WI38 (cell line): ENCODE measurements around the gene GAGE12D.
"Not testable (repeated sequence)": the region's sequence is repeated elsewhere in the genome, so short reads cannot be mapped to it uniquely, and the experiment has no call there.

Experiments used
- H3K4me3 ChIP-seq: 2 replicates; pipeline ENCODE4 v1.5.1; 2011; ENCODE audit warnings: low read depth, mild to moderate bottlenecking, control low read depth, low read length

The GAGE12D gene, protein sequence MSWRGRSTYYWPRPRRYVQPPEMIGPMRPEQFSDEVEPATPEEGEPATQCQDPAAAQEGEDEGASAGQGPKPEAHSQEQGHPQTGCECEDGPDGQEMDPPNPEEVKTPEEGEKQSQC

DNA sequence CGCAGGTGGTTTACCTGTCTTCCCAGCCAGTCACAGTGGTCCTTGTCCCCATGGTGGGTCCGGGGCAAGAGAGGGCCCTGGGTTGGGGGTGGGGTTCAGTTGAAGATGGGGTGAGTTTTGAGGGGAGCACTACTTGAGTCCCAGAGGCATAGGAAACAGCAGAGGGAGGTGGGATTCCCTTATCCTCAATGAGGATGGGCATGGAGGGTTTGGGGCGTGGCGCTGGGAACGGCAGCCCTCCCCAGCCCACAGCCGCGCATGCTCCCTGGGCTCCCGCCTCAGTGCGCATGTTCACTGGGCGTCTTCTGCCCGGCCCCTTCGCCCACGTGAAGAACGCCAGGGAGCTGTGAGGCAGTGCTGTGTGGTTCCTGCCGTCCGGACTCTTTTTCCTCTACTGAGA is at the start of gene GAGE12D:
TSS of gene GAGE12D (plus strand) at position 301 of the 400 bp plus-strand sequence. CDS start 1,155 bp downstream, outside the sequence.
- H3K4me3 ChIP-seq: not testable (repeated sequence)

DNA sequence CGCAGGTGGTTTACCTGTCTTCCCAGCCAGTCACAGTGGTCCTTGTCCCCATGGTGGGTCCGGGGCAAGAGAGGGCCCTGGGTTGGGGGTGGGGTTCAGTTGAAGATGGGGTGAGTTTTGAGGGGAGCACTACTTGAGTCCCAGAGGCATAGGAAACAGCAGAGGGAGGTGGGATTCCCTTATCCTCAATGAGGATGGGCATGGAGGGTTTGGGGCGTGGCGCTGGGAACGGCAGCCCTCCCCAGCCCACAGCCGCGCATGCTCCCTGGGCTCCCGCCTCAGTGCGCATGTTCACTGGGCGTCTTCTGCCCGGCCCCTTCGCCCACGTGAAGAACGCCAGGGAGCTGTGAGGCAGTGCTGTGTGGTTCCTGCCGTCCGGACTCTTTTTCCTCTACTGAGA is 9.7 kb upstream of the GAGE12D start, which contains the start of gene GAGE12C:
TSS of gene GAGE12C (plus strand) at position 301 of the 400 bp plus-strand sequence. CDS start 1,155 bp downstream, outside the sequence.
- H3K4me3 ChIP-seq: not testable (repeated sequence)

DNA sequence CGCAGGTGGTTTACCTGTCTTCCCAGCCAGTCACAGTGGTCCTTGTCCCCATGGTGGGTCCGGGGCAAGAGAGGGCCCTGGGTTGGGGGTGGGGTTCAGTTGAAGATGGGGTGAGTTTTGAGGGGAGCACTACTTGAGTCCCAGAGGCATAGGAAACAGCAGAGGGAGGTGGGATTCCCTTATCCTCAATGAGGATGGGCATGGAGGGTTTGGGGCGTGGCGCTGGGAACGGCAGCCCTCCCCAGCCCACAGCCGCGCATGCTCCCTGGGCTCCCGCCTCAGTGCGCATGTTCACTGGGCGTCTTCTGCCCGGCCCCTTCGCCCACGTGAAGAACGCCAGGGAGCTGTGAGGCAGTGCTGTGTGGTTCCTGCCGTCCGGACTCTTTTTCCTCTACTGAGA is 9.5 kb downstream of the GAGE12D start, which contains the start of gene GAGE12E:
TSS of gene GAGE12E (plus strand) at position 301 of the 400 bp plus-strand sequence. CDS start 1,155 bp downstream, outside the sequence.
- not testable (repeated sequence) for H3K4me3 ChIP-seq

DNA sequence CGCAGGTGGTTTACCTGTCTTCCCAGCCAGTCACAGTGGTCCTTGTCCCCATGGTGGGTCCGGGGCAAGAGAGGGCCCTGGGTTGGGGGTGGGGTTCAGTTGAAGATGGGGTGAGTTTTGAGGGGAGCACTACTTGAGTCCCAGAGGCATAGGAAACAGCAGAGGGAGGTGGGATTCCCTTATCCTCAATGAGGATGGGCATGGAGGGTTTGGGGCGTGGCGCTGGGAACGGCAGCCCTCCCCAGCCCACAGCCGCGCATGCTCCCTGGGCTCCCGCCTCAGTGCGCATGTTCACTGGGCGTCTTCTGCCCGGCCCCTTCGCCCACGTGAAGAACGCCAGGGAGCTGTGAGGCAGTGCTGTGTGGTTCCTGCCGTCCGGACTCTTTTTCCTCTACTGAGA is 19.0 kb downstream of the GAGE12D start, which contains the start of gene GAGE12F:
TSS of gene GAGE12F (plus strand) at position 301 of the 400 bp plus-strand sequence. CDS start 1,155 bp downstream, outside the sequence.
- not testable (repeated sequence) for H3K4me3 ChIP-seq

DNA sequence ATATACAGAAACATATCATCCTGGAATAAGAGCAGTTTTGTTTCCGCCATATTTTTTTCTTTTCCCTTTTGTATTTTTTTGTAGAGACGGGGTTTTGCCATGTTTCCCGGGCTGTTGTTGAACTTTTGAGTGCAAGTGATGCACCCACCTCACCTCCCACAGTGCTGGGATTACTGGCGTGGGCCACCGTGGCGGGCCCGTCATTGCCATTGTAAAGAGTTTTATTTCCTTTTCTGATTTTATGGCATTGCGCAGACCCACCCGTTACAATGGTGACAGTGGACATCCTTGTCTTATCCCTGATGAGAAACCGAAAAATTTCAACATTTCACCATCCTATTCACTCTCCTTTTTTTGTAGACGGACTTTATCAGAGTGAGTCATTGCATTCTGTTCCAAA is 27.2 kb downstream of the GAGE12D start:
- not testable (repeated sequence) for H3K4me3 ChIP-seq

DNA sequence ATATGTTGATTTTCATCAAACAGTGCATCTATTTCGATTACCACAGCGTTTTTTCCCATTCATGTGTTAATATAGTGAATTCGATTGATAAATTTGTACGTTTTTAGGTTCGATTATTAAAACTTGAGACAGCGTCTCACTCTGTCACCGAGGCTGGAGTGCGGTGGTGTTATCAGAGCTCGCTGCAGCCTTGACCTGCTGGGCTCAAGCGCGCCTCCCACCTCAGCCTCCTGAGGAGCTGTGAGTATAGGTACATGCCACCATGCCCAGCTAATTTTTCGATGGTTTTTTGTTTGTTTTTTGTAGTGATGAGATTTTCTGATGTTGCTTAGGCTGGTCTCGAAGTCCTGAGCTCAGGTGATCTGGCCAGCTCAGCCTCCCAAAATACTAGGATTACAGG is 27.6 kb downstream of the GAGE12D start:
- not testable (repeated sequence) for H3K4me3 ChIP-seq

DNA sequence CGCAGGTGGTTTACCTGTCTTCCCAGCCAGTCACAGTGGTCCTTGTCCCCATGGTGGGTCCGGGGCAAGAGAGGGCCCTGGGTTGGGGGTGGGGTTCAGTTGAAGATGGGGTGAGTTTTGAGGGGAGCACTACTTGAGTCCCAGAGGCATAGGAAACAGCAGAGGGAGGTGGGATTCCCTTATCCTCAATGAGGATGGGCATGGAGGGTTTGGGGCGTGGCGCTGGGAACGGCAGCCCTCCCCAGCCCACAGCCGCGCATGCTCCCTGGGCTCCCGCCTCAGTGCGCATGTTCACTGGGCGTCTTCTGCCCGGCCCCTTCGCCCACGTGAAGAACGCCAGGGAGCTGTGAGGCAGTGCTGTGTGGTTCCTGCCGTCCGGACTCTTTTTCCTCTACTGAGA is 28.6 kb downstream of the GAGE12D start, which contains the start of gene GAGE12G:
TSS of gene GAGE12G (plus strand) at position 301 of the 400 bp plus-strand sequence. CDS start 1,155 bp downstream, outside the sequence.
- not testable (repeated sequence) for H3K4me3 ChIP-seq

DNA sequence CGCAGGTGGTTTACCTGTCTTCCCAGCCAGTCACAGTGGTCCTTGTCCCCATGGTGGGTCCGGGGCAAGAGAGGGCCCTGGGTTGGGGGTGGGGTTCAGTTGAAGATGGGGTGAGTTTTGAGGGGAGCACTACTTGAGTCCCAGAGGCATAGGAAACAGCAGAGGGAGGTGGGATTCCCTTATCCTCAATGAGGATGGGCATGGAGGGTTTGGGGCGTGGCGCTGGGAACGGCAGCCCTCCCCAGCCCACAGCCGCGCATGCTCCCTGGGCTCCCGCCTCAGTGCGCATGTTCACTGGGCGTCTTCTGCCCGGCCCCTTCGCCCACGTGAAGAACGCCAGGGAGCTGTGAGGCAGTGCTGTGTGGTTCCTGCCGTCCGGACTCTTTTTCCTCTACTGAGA is 38.1 kb downstream of the GAGE12D start, which contains the start of gene GAGE12H:
TSS of gene GAGE12H (plus strand) at position 301 of the 400 bp plus-strand sequence. CDS start 1,155 bp downstream, outside the sequence.
- not testable (repeated sequence) for H3K4me3 ChIP-seq

DNA sequence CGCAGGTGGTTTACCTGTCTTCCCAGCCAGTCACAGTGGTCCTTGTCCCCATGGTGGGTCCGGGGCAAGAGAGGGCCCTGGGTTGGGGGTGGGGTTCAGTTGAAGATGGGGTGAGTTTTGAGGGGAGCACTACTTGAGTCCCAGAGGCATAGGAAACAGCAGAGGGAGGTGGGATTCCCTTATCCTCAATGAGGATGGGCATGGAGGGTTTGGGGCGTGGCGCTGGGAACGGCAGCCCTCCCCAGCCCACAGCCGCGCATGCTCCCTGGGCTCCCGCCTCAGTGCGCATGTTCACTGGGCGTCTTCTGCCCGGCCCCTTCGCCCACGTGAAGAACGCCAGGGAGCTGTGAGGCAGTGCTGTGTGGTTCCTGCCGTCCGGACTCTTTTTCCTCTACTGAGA is 47.7 kb downstream of the GAGE12D start, which contains the start of gene GAGE2A:
TSS of gene GAGE2A (plus strand) at position 301 of the 400 bp plus-strand sequence. CDS start 1,155 bp downstream, outside the sequence.
- not testable (repeated sequence) for H3K4me3 ChIP-seq

DNA sequence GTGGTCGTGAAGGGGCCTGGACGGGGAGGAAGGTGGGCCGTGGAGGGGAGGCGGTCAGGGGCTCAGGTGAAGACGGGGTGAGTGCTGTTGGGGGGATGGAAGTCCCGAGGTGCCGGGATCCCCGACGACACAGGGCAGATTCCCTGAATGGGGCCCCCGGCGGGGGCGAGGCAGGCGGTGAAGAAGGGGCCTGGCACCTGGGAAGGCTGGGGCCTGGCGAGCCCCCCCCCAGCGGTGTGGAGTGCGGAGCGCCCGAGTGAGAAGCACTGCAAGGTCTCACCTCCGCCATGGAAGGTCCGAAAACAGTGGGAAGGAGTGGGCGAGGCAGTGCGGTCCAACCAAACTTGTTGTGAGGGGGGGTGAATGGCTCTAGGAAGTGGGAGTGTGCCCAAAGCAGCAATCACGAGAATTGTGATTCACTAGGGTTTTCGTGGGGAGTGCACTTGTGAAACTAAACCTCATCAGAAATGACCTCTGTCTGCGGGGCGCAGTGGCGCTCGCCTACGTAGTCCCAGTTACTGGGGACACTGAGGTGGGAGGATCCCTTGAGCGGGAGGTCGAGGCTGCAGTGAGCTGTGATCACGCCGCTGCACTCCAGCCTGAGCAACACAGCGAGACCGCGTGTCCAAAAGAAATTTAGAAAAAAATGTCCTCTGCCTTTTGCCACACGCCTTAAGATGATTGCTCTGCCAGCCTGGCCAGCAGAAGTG is 48.4 kb downstream of the GAGE12D start:
- H3K4me3 ChIP-seq: not testable (repeated sequence)

DNA sequence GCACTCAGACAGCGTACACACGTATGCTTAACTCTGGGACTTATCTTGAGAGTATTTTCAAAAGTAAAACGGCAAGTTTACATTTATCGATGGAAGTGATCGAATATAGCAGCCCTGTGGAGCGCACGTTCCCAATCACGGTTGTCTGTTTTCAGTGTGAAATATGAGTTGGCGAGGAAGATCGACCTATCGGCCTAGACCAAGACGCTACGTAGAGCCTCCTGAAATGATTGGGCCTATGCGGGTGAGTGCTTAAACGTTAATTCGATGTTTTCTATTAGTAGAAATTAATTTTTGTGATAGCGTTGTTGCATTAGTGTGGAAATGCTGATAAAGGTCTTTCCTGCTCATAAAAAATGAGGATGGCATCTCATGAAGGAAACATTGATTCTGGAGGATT is 49.0 kb downstream of the GAGE12D start:
- not testable (repeated sequence) for H3K4me3 ChIP-seq
